GM12874 (cell line): ENCODE data around the gene AMMECR1.

Source experiments
- CTCF ChIP-seq: IDR thresholded peaks from 2 replicates; pipeline ENCODE4 v1.5.1; 2011; ENCODE audit warnings: low read depth, mild to moderate bottlenecking, control low read depth, low read length, moderate library complexity; ENCODE audit not compliant: insufficient read depth

Gene AMMECR1

DNA sequence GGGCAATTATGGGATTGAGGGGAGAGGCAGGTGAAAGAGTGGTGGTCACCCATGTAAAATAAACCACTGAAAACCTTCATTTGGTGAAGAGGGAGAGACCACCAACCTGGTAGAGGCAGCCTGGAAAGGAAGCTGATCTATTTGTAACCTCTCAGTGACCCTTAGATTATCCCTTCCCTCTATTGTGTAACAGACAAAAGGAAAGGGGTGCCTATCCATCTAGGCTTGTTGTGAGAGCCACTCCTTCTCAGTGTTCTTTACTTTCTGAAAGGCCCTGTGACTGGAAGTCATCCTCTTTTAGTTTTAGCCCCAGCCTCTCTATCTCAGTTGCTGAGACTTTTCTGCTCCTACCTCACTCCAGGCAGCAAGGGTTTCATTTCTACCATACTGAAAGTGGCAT is 172.6 kb downstream of the AMMECR1 start:
- TF ChIP-seq CTCF: no peak
